ENCODE measurements around the gene GKN2. TPM values are rescaled to one million over a fixed set of nuclear protein-coding genes. Genes with fewer than 3 reads are reported as not detected.

GKN2 gene
- total and polyA plus RNA-seq, 11 donors, result not detected

GRCh38 chr2:68940369-68940768 is 12.3 kb downstream of the GKN2 start:
- intact Hi-C loops (cut with DNase I), result loop anchor here in 7 of 10 donors (5.0 to 10.0 kb wide), 3 partner anchors 72 to 367 kb away; partner anchors contain the start of gene ANTXR1 (in 2 of the 7)
- Histone ChIP-seq H3K4me1 (peaks cover 0 to 19% (median 0%) of the 10 kb centered on the region in 12 donors), H3K27ac (no peak overlapping the region), H3K9me3 (peaks cover 0 to 8% (median 0%) of the 10 kb centered on the region in 12 donors), H3K27me3 (peaks cover 0 to 3% (median 0%) of the 10 kb centered on the region in 9 donors), H3K36me3 (no peaks in the 10 kb centered on the region), H3K4me3 (no peak overlapping the region)
- TF ChIP-seq CTCF (IDR thresholded peaks at IDR 0.05) (no peak), POLR2A (IDR thresholded peaks at IDR 0.05) (no peak)
- DNase-seq (no peak), ATAC-seq (no peak)
- 93 to 97% (median 94%) methylated on average over 1 of the region's 1 CpG for WGBS, 4 donors

GRCh38 chr2:68939962-68940361 is 12.7 kb downstream of the GKN2 start:
- ATAC-seq, result no peak
- Histone ChIP-seq H3K27ac (no peak overlapping the region), H3K4me3 (no peak overlapping the region), H3K9me3 (peaks cover 0 to 8% (median 0%) of the 10 kb centered on the region in 12 donors), H3K4me1 (peaks cover 0 to 19% (median 0%) of the 10 kb centered on the region in 12 donors), H3K36me3 (no peaks in the 10 kb centered on the region), H3K27me3 (peaks cover 0 to 3% (median 0%) of the 10 kb centered on the region in 9 donors)
- DNase-seq, result no peak
- 89 to 96% (median 93%) methylated on average over 1 of the region's 1 CpG for WGBS, 4 donors
- TF ChIP-seq POLR2A (IDR thresholded peaks at IDR 0.05) (no peak), CTCF (IDR thresholded peaks at IDR 0.05) (no peak)
- intact Hi-C loops (cut with DNase I), result loop anchor here in 7 of 10 donors (5.0 to 10.0 kb wide), 3 partner anchors 72 to 367 kb away; partner anchors contain the start of gene ANTXR1 (in 2 of the 7)

- Histone ChIP-seq H3K27me3 (peaks cover 0 to 3% (median 0%) of the 10 kb centered on the region in 9 donors), H3K27ac (no peak overlapping the region), H3K9me3 (peaks cover 0 to 8% (median 0%) of the 10 kb centered on the region in 12 donors), H3K4me3 (no peak overlapping the region), H3K36me3 (no peaks in the 10 kb centered on the region), H3K4me1 (peaks cover 0 to 19% (median 0%) of the 10 kb centered on the region in 12 donors)
- TF ChIP-seq POLR2A (IDR thresholded peaks at IDR 0.05) (no peak), CTCF (IDR thresholded peaks at IDR 0.05) (no peak)
- 88 to 92% (median 91%) methylated on average over 3 of the region's 3 CpGs for WGBS, 4 donors
- no peak for ATAC-seq
- no peak for DNase-seq
- intact Hi-C loops (cut with DNase I), result no loop called here
Measured at GRCh38 chr2:68938938-68939337, 13.8 kb downstream of the GKN2 start.

- peaks cover 0 to 13% (median 0%) of the 10 kb centered on the region in 12 donors for H3K4me1 ChIP-seq
- peaks cover 0 to 3% (median 0%) of the 10 kb centered on the region in 9 donors for H3K27me3 ChIP-seq
- no peak for DNase-seq
- intact Hi-C loops (cut with DNase I), result no loop called here
- no peaks in the 10 kb centered on the region for H3K36me3 ChIP-seq
- TF ChIP-seq CTCF (IDR thresholded peaks at IDR 0.05) (no peak), POLR2A (IDR thresholded peaks at IDR 0.05) (no peak)
- no peak for ATAC-seq
- H3K27ac ChIP-seq, result no peak overlapping the region
- 72 to 77% (median 73%) methylated on average over 5 of the region's 5 CpGs for WGBS, 4 donors
- H3K4me3 ChIP-seq, result no peak overlapping the region
- H3K9me3 ChIP-seq, result peaks cover 0 to 8% (median 0%) of the 10 kb centered on the region in 12 donors
Measured at GRCh38 chr2:68937346-68938055, 15.2 kb downstream of the GKN2 start.

Data from heart left ventricle (tissue), 16 donors.